Measurements from ENCODE around the gene WDR64. TPM values are rescaled to one million over a fixed set of nuclear protein-coding genes. Genes with fewer than 3 reads are reported as not detected.

WDR64 gene
- total and polyA plus RNA-seq, 2 donors (not counting 3 experiments of a cell fraction or from before 2014, with no cell fraction given): not detected

- no peaks in the 10 kb centered on the region for H3K9me1 ChIP-seq (replicated peaks; ENCODE audit: control insufficient read depth, extremely low read depth, insufficient read depth, low read length)
- H3K27me3 ChIP-seq (ENCODE audit: control insufficient read depth in 2 of 2, insufficient read depth in 2 of 2, low read length in 2 of 2): no peaks in the 10 kb centered on the region
- no peak for FAIRE-seq
- CTCF ChIA-PET: no interaction called here
- H3K4me2 ChIP-seq (ENCODE audit: insufficient read depth, low read length): no peak overlapping the region
- H2AFZ ChIP-seq (ENCODE audit: low read depth, low read length): no peak overlapping the region
- no peaks in the 10 kb centered on the region for H3K9me3 ChIP-seq (replicated peaks; ENCODE audit: control insufficient read depth, insufficient read depth, low read length)
- BruUV-seq (replicated peaks): no TSS peak
- H3K4me3 ChIP-seq (replicated peaks in 1 of 3; ENCODE audit: insufficient read depth in 1 of 3, low read depth in 1 of 3, low read length in 3 of 3): no peak overlapping the region
- dilution Hi-C loops (cut with MboI; ENCODE audit: extremely low pct_ligation_motif_present, low sequenced_read_pairs) (no loop called here), intact Hi-C loops (cut with micrococcal nuclease) (no loop called here)
- no peak overlapping the region for H3K27ac ChIP-seq (ENCODE audit: insufficient read depth, low read depth, low read length)
- H3K4me1 ChIP-seq (ENCODE audit: control insufficient read depth, extremely low read depth, insufficient read depth, low read length): no peaks in the 10 kb centered on the region
- H3K9ac ChIP-seq (replicated peaks; ENCODE audit: extremely low read depth, insufficient read depth, low read length): no peak overlapping the region
- no peaks in the 10 kb centered on the region for H4K20me1 ChIP-seq (replicated peaks; ENCODE audit: control insufficient read depth, extremely low read depth, insufficient read depth, low read length)
- TF ChIP-seq MYC (IDR thresholded peaks at IDR 0.05; ENCODE audit: low read depth, low read length): no peak
- TF ChIP-seq CTCF (IDR thresholded peaks at IDR 0.05; ENCODE audit: extremely low read depth in 1 of 2, insufficient read depth in 1 of 2, low read depth in 1 of 2, low read length in 2 of 2): no peak
- TF ChIP-seq FOS (IDR thresholded peaks at IDR 0.05; ENCODE audit: borderline replicate concordance, insufficient read depth, low read length): no peak
- TF ChIP-seq JUN (IDR thresholded peaks at IDR 0.05; ENCODE audit: borderline replicate concordance, insufficient read depth, insufficient read length, low read depth): no peak
- no peak for TF ChIP-seq GATA2 (IDR thresholded peaks at IDR 0.05; ENCODE audit: insufficient read depth, insufficient read length, low read depth, low read length)
- no peak for TF ChIP-seq MAX (IDR thresholded peaks at IDR 0.05; ENCODE audit: insufficient read depth, insufficient read length)
- no peak for TF ChIP-seq POLR2AphosphoS5 (IDR thresholded peaks at IDR 0.05; ENCODE audit: insufficient read depth, low read depth, low read length)
- TF ChIP-seq POLR2A (IDR thresholded peaks at IDR 0.05; ENCODE audit: low read depth, low read length): no peak
- TF ChIP-seq EZH2 (IDR thresholded peaks at IDR 0.05; ENCODE audit: borderline replicate concordance, low read depth, low read length, severe bottlenecking): no peak
- H3K36me3 ChIP-seq (ENCODE audit: control insufficient read depth in 2 of 2, extremely low read depth in 1 of 2, insufficient read depth in 2 of 2, low read length in 2 of 2): no peaks in the 10 kb centered on the region
- POLR2A ChIA-PET: no interaction called here
- no peaks in the 10 kb centered on the region for H3K79me2 ChIP-seq (ENCODE audit: control insufficient read depth, insufficient read depth, low read length)
- DNase-seq (ENCODE audit: low read depth, low spot score): no peak
Measured at GRCh38 chr1:241695246-241696171, 43.4 kb downstream of the WDR64 start.

All from endothelial cell of umbilical vein (primary cell).